ENCODE results near the gene SLC4A8. TPM values are rescaled to one million over a fixed set of nuclear protein-coding genes. Genes with fewer than 3 reads are reported as not detected.

SLC4A8 gene
- total RNA-seq, 1 donor from 2014 or later: 18.5 TPM

DNA sequence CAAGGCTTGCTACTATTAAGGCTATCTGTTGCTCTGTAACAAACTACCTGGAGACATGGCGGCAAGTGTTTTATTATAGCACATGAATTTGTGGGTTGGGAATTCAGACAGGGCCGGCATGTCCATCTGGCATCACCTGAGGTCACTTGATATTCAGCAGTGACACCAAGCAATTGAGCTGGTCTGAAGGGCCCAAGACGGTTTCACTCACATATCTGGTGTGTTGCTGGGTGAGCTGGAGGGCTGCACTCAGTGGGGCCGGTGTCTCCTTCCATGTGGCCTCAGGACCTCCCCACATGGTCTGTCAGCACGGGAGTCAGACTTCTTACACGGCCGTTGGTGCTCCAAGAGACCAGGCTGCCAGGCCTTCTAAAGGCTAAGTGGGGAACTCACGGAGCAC lies 114.0 kb downstream of the SLC4A8 start:
- Mint-ChIP-seq H3K27ac (no peak overlapping the region), H3K27me3 (peaks cover 26% of the 10 kb centered on the region), H3K36me3 (no peaks in the 10 kb centered on the region), H3K4me3 (no peak overlapping the region), H3K4me1 (ENCODE audit: unreplicated experiment) (no peaks in the 10 kb centered on the region), H3K9me3 (no peaks in the 10 kb centered on the region)
- TF ChIP-seq, protein P1, sequence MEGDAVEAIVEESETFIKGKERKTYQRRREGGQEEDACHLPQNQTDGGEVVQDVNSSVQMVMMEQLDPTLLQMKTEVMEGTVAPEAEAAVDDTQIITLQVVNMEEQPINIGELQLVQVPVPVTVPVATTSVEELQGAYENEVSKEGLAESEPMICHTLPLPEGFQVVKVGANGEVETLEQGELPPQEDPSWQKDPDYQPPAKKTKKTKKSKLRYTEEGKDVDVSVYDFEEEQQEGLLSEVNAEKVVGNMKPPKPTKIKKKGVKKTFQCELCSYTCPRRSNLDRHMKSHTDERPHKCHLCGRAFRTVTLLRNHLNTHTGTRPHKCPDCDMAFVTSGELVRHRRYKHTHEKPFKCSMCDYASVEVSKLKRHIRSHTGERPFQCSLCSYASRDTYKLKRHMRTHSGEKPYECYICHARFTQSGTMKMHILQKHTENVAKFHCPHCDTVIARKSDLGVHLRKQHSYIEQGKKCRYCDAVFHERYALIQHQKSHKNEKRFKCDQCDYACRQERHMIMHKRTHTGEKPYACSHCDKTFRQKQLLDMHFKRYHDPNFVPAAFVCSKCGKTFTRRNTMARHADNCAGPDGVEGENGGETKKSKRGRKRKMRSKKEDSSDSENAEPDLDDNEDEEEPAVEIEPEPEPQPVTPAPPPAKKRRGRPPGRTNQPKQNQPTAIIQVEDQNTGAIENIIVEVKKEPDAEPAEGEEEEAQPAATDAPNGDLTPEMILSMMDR (conservative IDR thresholded peaks at IDR 0.05): no peak
- no peak for DNase-seq (ENCODE audit: extremely low spot score, unreplicated experiment)

- Mint-ChIP-seq H3K36me3 (no peaks in the 10 kb centered on the region), H3K4me3 (no peak overlapping the region), H3K27ac (no peak overlapping the region), H3K4me1 (ENCODE audit: unreplicated experiment) (no peaks in the 10 kb centered on the region), H3K27me3 (peaks cover 15% of the 10 kb centered on the region), H3K9me3 (peaks cover 4% of the 10 kb centered on the region)
- DNase-seq (ENCODE audit: extremely low spot score, unreplicated experiment): no peak
- TF ChIP-seq, protein P1 (conservative IDR thresholded peaks at IDR 0.05): no peak
Observed at GRCh38 chr12:51540996-51541395, 116.4 kb downstream of the SLC4A8 start.

GRCh38 chr12:51546097-51546496 lies 121.5 kb downstream of the SLC4A8 start:
- Mint-ChIP-seq H3K27ac (no peak overlapping the region), H3K4me3 (no peak overlapping the region), H3K27me3 (peaks cover 11% of the 10 kb centered on the region), H3K9me3 (peaks cover 4% of the 10 kb centered on the region), H3K36me3 (no peaks in the 10 kb centered on the region), H3K4me1 (ENCODE audit: unreplicated experiment) (no peaks in the 10 kb centered on the region)
- TF ChIP-seq, protein P1 (conservative IDR thresholded peaks at IDR 0.05): no peak
- DNase-seq (ENCODE audit: extremely low spot score, unreplicated experiment): no peak

DNA sequence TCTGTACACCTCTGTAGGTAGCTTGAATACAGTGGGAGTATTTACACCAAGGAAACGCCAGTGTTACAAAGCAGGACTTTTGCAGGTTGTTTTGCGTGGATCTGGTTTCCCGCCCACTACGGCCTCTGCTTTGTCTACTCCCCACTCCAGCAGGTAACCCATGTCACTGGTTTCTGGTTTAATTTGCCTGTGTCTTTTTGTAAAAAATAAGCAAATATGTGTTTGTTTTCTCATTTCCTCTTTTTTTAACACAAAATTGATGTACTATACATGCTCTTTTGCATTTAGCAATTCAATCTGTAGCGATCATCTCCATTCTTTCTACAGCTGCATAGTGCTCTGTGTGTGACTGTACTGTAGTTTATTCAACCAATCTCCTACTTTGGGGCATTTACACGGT lies 123.0 kb downstream of the SLC4A8 start:
- no peak for DNase-seq (ENCODE audit: extremely low spot score, unreplicated experiment)
- TF ChIP-seq, protein P1 (conservative IDR thresholded peaks at IDR 0.05): no peak
- Mint-ChIP-seq H3K27ac (no peak overlapping the region), H3K9me3 (peaks cover 4% of the 10 kb centered on the region), H3K4me1 (ENCODE audit: unreplicated experiment) (no peaks in the 10 kb centered on the region), H3K4me3 (no peak overlapping the region), H3K27me3 (peaks cover 7% of the 10 kb centered on the region), H3K36me3 (no peaks in the 10 kb centered on the region)

GRCh38 chr12:51548241-51548640 lies 123.6 kb downstream of the SLC4A8 start:
- H3K27ac Mint-ChIP-seq: no peak overlapping the region
- no peaks in the 10 kb centered on the region for H3K36me3 Mint-ChIP-seq
- H3K9me3 Mint-ChIP-seq: peaks cover 4% of the 10 kb centered on the region
- H3K27me3 Mint-ChIP-seq: peaks cover 7% of the 10 kb centered on the region
- no peaks in the 10 kb centered on the region for H3K4me1 Mint-ChIP-seq (ENCODE audit: unreplicated experiment)
- H3K4me3 Mint-ChIP-seq: no peak overlapping the region
- TF ChIP-seq, protein P1 (conservative IDR thresholded peaks at IDR 0.05): no peak
- no peak for DNase-seq (ENCODE audit: extremely low spot score, unreplicated experiment)

- Mint-ChIP-seq H3K27me3 (peaks cover 8% of the 10 kb centered on the region), H3K4me1 (ENCODE audit: unreplicated experiment) (no peaks in the 10 kb centered on the region), H3K9me3 (no peaks in the 10 kb centered on the region), H3K4me3 (no peak overlapping the region), H3K36me3 (no peaks in the 10 kb centered on the region), H3K27ac (no peak overlapping the region)
- DNase-seq (ENCODE audit: extremely low spot score, unreplicated experiment): no peak
- TF ChIP-seq, protein P1 (conservative IDR thresholded peaks at IDR 0.05): no peak
Observed at GRCh38 chr12:51549637-51550036, 125.0 kb downstream of the SLC4A8 start.

Data from type B pancreatic cell (in vitro differentiated cells).